Keratinocyte (primary cell): ENCODE measurements around the gene XYLB. TPM values are rescaled to one million over a fixed set of nuclear protein-coding genes. Genes with fewer than 3 reads are reported as not detected.
"Not testable (repeated sequence)": the region's sequence is repeated elsewhere in the genome, so short reads cannot be mapped to it uniquely, and the experiment has no call there.

Experiments used
- DNase-seq: peaks from one replicate; pipeline ENCODE4 v3.0.0-alpha.2; 2011; ENCODE audit warnings: low read depth, missing footprints, low spot score
- FAIRE-seq: peaks from 2 replicates; lab custom pipeline; 2011; peaks lifted over from hg19 to GRCh38; lab: Jason Lieb, UNC
- H2AFZ ChIP-seq: 2 replicates; pipeline ENCODE4 v1.6.0; 2012; ENCODE audit warnings: low read length, control low read depth, inconsistent platforms; ENCODE audit not compliant: control insufficient read depth
- H3K27ac ChIP-seq: 2 replicates; pipeline ENCODE4 v1.5.1; 2011; ENCODE audit warnings: low read length; ENCODE audit not compliant: control insufficient read depth, insufficient read depth
- H3K27me3 ChIP-seq: 3 replicates; pipeline ENCODE4 v1.6.0; 2011; ENCODE audit warnings: low read length; ENCODE audit not compliant: control insufficient read depth, insufficient read depth; ENCODE audit errors: extremely low read depth
- H3K36me3 ChIP-seq, 2 experiments: 2 replicates in 1 of 2; 3 replicates in 1 of 2; pipeline ENCODE4 v1.5.1; 2011; ENCODE audit warnings: low read length in 2 of 2, mild to moderate bottlenecking in 1 of 2; ENCODE audit not compliant: control insufficient read depth in 2 of 2, insufficient read depth in 2 of 2; ENCODE audit errors: extremely low read depth in 1 of 2
- H3K4me1 ChIP-seq: 3 replicates; pipeline ENCODE4 v1.5.1; 2011; ENCODE audit warnings: low read length; ENCODE audit not compliant: control insufficient read depth, insufficient read depth; ENCODE audit errors: extremely low read depth
- H3K4me2 ChIP-seq: 3 replicates; pipeline ENCODE4 v1.6.0; 2011; ENCODE audit warnings: low read depth, low read length; ENCODE audit not compliant: control insufficient read depth, insufficient read depth; ENCODE audit errors: extremely low read depth
- H3K4me3 ChIP-seq, 3 experiments: fragments of 200-600 bp in 1 of 3; sonication (generic) in 1 of 3; 2 replicates in 2 of 3; 3 replicates in 1 of 3; pipeline ENCODE4 v1.5.1; 2011 to 2016; ENCODE audit warnings: low read length in 3 of 3, mild to moderate bottlenecking in 3 of 3, control low read depth in 2 of 3, inconsistent platforms in 1 of 3, low read depth in 1 of 3, mixed read lengths in 1 of 3, mixed run types in 1 of 3, moderate library complexity in 1 of 3; ENCODE audit not compliant: control insufficient read depth in 2 of 3, insufficient read depth in 2 of 3; ENCODE audit errors: extremely low read depth in 1 of 3
- H3K79me2 ChIP-seq: 2 replicates; pipeline ENCODE4 v1.6.0; 2012; ENCODE audit warnings: low read length; ENCODE audit not compliant: control insufficient read depth, insufficient read depth
- H3K9ac ChIP-seq: 3 replicates; pipeline ENCODE4 v1.6.0; 2011; ENCODE audit warnings: low read length; ENCODE audit not compliant: control insufficient read depth, insufficient read depth; ENCODE audit errors: extremely low read depth
- H3K9me1 ChIP-seq: 3 replicates; pipeline ENCODE4 v1.6.0; 2011; ENCODE audit warnings: low read length; ENCODE audit not compliant: control insufficient read depth, insufficient read depth; ENCODE audit errors: extremely low read depth
- H3K9me3 ChIP-seq: 2 replicates; pipeline ENCODE4 v1.5.1; 2012; ENCODE audit warnings: low read depth, low read length; ENCODE audit not compliant: control insufficient read depth
- H4K20me1 ChIP-seq: 3 replicates; pipeline ENCODE4 v1.6.0; 2011; ENCODE audit warnings: low read length; ENCODE audit not compliant: control insufficient read depth, insufficient read depth; ENCODE audit errors: extremely low read depth
- CTCF ChIP-seq, 3 experiments: IDR thresholded peaks in 1 of 3; conservative IDR thresholded peaks in 1 of 3; optimal IDR thresholded peaks in 1 of 3; 2 replicates in 2 of 3; 3 replicates in 1 of 3; pipeline versions ENCODE3 to v1.5.1; 2011; ENCODE audit warnings: low read length in 3 of 3, mild to moderate bottlenecking in 3 of 3, moderate library complexity in 2 of 3, control low read depth in 1 of 3, inconsistent platforms in 1 of 3; ENCODE audit not compliant: insufficient read depth in 2 of 3; ENCODE audit errors: extremely low read depth in 1 of 3
- EZH2 ChIP-seq: IDR thresholded peaks from one replicate; pipeline ENCODE4 v1.6.1; 2012; ENCODE audit warnings: inconsistent platforms, mild to moderate bottlenecking, low read length, moderate library complexity
- dilution Hi-C: fragments of 300-500 bp; cut with MboI; formaldehyde crosslinking; loops from one replicate; pipeline ENCODE4 v1.7.0; 2020; ENCODE audit warnings: low sequenced_read_pairs; ENCODE audit not compliant: extremely low pct_ligation_motif_present
- polyA plus RNA-seq, 5 experiments: library from polyadenylated mRNA; depleted of rRNA in 3 of 5; stranded (reverse) in 3 of 5; stranded (forward) in 1 of 5; unstranded in 1 of 5; fragments of >200 nt; gene quantifications; 1 replicate in 1 of 5; 2 replicates in 3 of 5; 3 replicates in 1 of 5; pipeline versions ENCODE4 v1.2.1 to v1.2.3, GENCODE V29; 2011 to 2012; ENCODE audit warnings: missing spikeins in 2 of 5, low read depth in 1 of 5, low replicate concordance in 1 of 5

XYLB gene
- polyA plus RNA-seq, 1 donor (not counting 4 experiments of a cell fraction or from before 2014, with no cell fraction given), result 1.8 TPM

DNA sequence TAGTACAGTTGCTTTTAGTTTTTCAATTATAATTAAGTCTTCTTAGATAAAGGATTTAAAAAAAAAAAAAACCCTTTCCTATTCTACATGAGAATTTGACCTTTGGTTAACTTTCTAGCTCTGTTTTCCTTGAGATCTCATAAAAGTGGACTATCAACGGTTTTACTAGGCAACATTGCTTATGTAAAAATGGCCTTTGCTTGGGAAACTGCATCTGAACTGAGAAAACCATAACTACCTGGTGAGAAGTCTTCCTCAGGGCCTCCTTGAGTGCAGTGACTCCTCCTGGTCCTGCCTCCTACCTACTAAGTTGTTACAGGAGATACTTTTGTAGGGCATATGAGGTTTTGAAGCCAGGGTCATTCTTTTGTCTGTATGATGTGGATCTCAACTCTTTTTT lies 65.0 kb downstream of the XYLB start:
- dilution Hi-C loops, result no loop called here
- H3K4me2 ChIP-seq, result no peak overlapping the region
- TF ChIP-seq EZH2 (no peak), CTCF (optimal IDR thresholded peaks at IDR 0.05 in 1 of 3, IDR thresholded peaks at IDR 0.05 in 1 of 3, conservative IDR thresholded peaks at IDR 0.05 in 1 of 3; ENCODE audit: extremely low read depth in 1 of 3, insufficient read depth in 2 of 3, low read length in 3 of 3) (no peak)

GRCh38 chr3:38420758-38421157 lies 74.2 kb downstream of the XYLB start:
- H3K9ac ChIP-seq, H3K36me3 ChIP-seq, dilution Hi-C loops, H3K9me3 ChIP-seq, H3K4me1 ChIP-seq, DNase-seq, H3K79me2 ChIP-seq, H4K20me1 ChIP-seq, H2AFZ ChIP-seq, H3K4me2 ChIP-seq, H3K4me3 ChIP-seq, H3K27ac ChIP-seq, H3K27me3 ChIP-seq, H3K9me1 ChIP-seq: not testable (repeated sequence)
- FAIRE-seq, result peak; percentile 55

More for the DNA sequence above, 65.0 kb downstream of the XYLB start:
- no peaks in the 10 kb centered on the region for H3K27me3 ChIP-seq
- no peaks in the 10 kb centered on the region for H3K79me2 ChIP-seq
- no peak overlapping the region for H3K4me3 ChIP-seq
- no peak overlapping the region for H3K9ac ChIP-seq
- no peak overlapping the region for H3K27ac ChIP-seq
- H4K20me1 ChIP-seq, result no peaks in the 10 kb centered on the region
- H3K36me3 ChIP-seq, result no peaks in the 10 kb centered on the region
- FAIRE-seq (no peak), DNase-seq (no peak)
- no peak overlapping the region for H2AFZ ChIP-seq
- no peaks in the 10 kb centered on the region for H3K9me3 ChIP-seq
- no peaks in the 10 kb centered on the region for H3K9me1 ChIP-seq
- no peaks in the 10 kb centered on the region for H3K4me1 ChIP-seq

DNA sequence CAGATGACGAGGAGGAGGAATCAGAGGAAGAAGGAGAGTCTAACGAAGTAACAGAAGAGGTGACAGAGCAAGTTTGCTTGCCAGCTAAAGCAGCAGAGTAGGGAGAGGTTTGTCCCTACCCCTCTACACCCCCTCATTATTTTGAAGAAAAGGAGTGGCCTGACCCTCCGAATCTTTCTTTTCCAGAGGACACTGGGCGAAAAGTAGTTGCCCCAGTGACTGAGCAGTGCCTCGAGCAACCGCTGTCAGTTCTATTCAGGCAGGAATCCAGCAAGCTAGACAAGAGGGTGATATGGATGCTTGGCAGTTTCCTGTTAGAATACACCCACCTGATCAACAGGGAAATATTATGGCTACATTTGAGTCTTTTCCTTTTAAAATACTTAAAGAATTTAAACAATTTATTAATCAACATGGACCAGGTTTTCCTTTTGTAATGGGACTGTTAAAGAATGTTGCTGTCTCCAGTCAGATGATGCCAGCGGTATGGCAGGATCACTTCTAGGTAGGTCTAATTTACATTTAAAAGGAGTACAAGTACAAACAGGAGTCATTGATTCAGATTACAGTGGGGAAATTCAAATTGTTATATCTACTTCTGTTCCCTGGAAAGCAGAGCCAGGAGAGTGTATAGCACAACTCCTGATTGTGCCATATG lies 75.2 kb downstream of the XYLB start:
- Histone ChIP-seq H3K9ac (no peak overlapping the region), H4K20me1 (no peaks in the 10 kb centered on the region), H3K27ac (no peak overlapping the region), H2AFZ (no peak overlapping the region), H3K9me3 (no peaks in the 10 kb centered on the region), H3K36me3 (no peaks in the 10 kb centered on the region), H3K4me2 (peak overlapping the region; percentile 13), H3K27me3 (no peaks in the 10 kb centered on the region), H3K4me3 (no peak overlapping the region), H3K9me1 (no peaks in the 10 kb centered on the region), H3K79me2 (no peaks in the 10 kb centered on the region), H3K4me1 (no peaks in the 10 kb centered on the region)
- FAIRE-seq (peak; percentile 86), DNase-seq (no peak)
- TF ChIP-seq EZH2 (no peak), CTCF (optimal IDR thresholded peaks at IDR 0.05 in 1 of 3, IDR thresholded peaks at IDR 0.05 in 1 of 3, conservative IDR thresholded peaks at IDR 0.05 in 1 of 3; ENCODE audit: extremely low read depth in 1 of 3, insufficient read depth in 2 of 3, low read length in 3 of 3) (no peak)
- dilution Hi-C loops, result no loop called here
